Stomach (tissue), 9 donors: ENCODE results near the gene BSN. TPM values are rescaled to one million over a fixed set of nuclear protein-coding genes. Genes with fewer than 3 reads are reported as not detected.

Experiments used
- DNase-seq, 2 donors: peaks; one replicate each; pipeline versions ENCODE4 v3.0.0 to v3.0.0-alpha.2; 2013 to 2019
- H3K27ac ChIP-seq, 5 donors: fragments of 200-600 bp in 4 of 5; sonication (generic) in 4 of 5; one replicate each; pipeline ENCODE4 v1.5.1; 2013 to 2019; ENCODE audit warnings: mild to moderate bottlenecking in 1 of 5, moderate library complexity in 1 of 5
- H3K27me3 ChIP-seq, 3 donors: fragments of 200-600 bp; sonication (generic); one replicate each; pipeline ENCODE4 v1.5.1; 2017 to 2019; ENCODE audit warnings: mixed run types in 1 of 3
- H3K36me3 ChIP-seq, 4 donors: fragments of 200-600 bp; sonication (generic); 1 replicate in 3 of 4; 2 replicates in 1 of 4; pipeline ENCODE4 v1.5.1; 2016 to 2019
- H3K4me1 ChIP-seq, 4 donors: fragments of 200-600 bp; sonication (generic); one replicate each; pipeline ENCODE4 v1.5.1; 2016 to 2019
- H3K4me3 ChIP-seq, 4 donors: fragments of 200-600 bp; sonication (generic) in 3 of 4; one replicate each; pipeline ENCODE4 v1.5.1; 2016 to 2019; ENCODE audit warnings: mild to moderate bottlenecking in 1 of 4
- H3K9me3 ChIP-seq, 4 donors: fragments of 200-600 bp; sonication (generic); one replicate each; pipeline ENCODE4 v1.5.1; 2016 to 2019
- EP300 ChIP-seq: sonication (generic); formaldehyde crosslinking; IDR thresholded peaks from one replicate; pipeline ENCODE4 v1.6.1; 2017; ENCODE audit warnings: antibody characterized with exemption
- POLR2A ChIP-seq, 4 donors: fragments of 450-650 bp; IDR thresholded peaks; one replicate each; pipeline ENCODE4 v1.6.1; 2016; ENCODE audit warnings: antibody characterized with exemption in 4 of 4, control low read depth in 2 of 4, mild to moderate bottlenecking in 1 of 4, moderate library complexity in 1 of 4
- POLR2AphosphoS5 ChIP-seq, 3 donors: sonication (generic); formaldehyde crosslinking; IDR thresholded peaks; one replicate each; pipeline ENCODE4 v1.6.1; 2016; ENCODE audit warnings: antibody characterized with exemption in 3 of 3
- WGBS, 5 donors: extraction: QIAGEN DNeasy Blood & Tissue Kit in 3 of 5; methylation state at CpG; one replicate each; pipeline versions ENCODE4 v1.1.5 to v1.1.7; 2013 to 2018; 5-methylcytosine and 5-hydroxymethylcytosine counted together
- intact Hi-C: fragments of 100-400 bp; cut with DNase I; formaldehyde crosslinking; loops from one replicate; pipeline ENCODE4 v1.15.1; 2023; ENCODE audit warnings: low total_unique reads
- polyA plus RNA-seq, 3 donors: library from polyadenylated mRNA; stranded (reverse); fragments of 200-250 nt; gene quantifications; one replicate each; pipeline ENCODE4 v1.2.3, GENCODE V29; 2013
- total RNA-seq, 5 donors: library from RNA; depleted of rRNA; stranded (reverse); fragments of >200 nt; gene quantifications; one replicate each; pipeline versions ENCODE4 v1.1.0 to v1.2.3, GENCODE V29; 2014 to 2016
- TF ChIP-seq, protein P1 (sequence below), 7 experiments: fragments of 450-650 bp in 4 of 7; fragments of 200-600 bp in 3 of 7; sonication (generic) in 3 of 7; IDR thresholded peaks; one replicate each; pipeline ENCODE4 v1.5.1; 2016 to 2019; ENCODE audit warnings: antibody characterized with exemption in 7 of 7, control low read depth in 2 of 7, mild to moderate bottlenecking in 1 of 7
- donor health status: healthy with polysubstance abuse.
- donor health status: Bipolar disorder and iron deficiency.
- donor health status: healthy.

BSN gene
- total and polyA plus RNA-seq, 8 donors: 0.03 to 4.5 (median 0.77) TPM; not detected in 2

DNA sequence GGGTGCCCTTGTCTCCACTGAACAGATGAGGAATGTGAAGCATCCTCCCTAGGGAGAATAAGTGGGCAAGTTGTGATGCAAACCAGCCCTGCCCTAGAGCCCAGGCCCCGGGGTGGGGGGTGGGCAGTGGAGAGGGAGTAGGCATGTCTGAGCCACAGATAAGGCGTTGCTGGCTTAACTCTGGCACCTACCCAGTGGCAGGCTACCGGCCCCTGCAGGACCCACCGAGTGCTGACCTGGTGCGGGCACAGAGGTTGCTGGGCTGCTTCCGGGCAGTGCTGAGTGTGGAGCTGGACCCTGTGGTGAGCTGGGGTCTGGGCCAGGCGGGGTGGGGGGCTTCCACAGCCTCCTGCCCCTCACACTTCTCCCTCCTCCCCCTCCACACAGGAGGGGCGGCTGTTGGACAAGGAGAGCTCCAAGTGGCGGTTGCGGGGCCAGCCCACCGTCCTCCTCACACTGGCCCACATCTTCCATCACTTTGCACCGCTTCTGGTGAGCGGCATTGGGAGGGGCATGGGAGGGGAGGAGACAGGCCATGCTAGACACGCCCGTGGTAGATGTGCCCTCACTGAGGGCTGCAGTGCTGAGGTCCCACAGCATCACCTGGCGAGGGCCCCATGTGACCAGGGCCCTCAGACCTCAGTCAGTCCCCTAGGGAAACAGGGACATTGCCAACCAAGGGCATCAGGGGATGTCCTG lies 145.2 kb downstream of the BSN start:
- no peaks in the 10 kb centered on the region for H3K27me3 ChIP-seq
- H3K4me3 ChIP-seq: no peak overlapping the region
- peaks cover 0 to 8% (median 0%) of the 10 kb centered on the region in 4 donors for H3K4me1 ChIP-seq
- TF ChIP-seq, protein P1, sequence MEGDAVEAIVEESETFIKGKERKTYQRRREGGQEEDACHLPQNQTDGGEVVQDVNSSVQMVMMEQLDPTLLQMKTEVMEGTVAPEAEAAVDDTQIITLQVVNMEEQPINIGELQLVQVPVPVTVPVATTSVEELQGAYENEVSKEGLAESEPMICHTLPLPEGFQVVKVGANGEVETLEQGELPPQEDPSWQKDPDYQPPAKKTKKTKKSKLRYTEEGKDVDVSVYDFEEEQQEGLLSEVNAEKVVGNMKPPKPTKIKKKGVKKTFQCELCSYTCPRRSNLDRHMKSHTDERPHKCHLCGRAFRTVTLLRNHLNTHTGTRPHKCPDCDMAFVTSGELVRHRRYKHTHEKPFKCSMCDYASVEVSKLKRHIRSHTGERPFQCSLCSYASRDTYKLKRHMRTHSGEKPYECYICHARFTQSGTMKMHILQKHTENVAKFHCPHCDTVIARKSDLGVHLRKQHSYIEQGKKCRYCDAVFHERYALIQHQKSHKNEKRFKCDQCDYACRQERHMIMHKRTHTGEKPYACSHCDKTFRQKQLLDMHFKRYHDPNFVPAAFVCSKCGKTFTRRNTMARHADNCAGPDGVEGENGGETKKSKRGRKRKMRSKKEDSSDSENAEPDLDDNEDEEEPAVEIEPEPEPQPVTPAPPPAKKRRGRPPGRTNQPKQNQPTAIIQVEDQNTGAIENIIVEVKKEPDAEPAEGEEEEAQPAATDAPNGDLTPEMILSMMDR (IDR thresholded peaks at IDR 0.05): no peak
- no peak for TF ChIP-seq POLR2AphosphoS5 (IDR thresholded peaks at IDR 0.05)
- TF ChIP-seq POLR2A (IDR thresholded peaks at IDR 0.05): no peak
- TF ChIP-seq EP300: no peak
- no peaks in the 10 kb centered on the region for H3K9me3 ChIP-seq
- H3K36me3 ChIP-seq: peaks cover 35 to 78% (median 71%) of the 10 kb centered on the region in 4 donors
- no peak for DNase-seq
- intact Hi-C loops: no loop called here
- H3K27ac ChIP-seq: no peak overlapping the region
- 77 to 90% (median 88%) methylated on average over 5 to 16 of the region's 16 CpGs for WGBS, 5 donors

DNA sequence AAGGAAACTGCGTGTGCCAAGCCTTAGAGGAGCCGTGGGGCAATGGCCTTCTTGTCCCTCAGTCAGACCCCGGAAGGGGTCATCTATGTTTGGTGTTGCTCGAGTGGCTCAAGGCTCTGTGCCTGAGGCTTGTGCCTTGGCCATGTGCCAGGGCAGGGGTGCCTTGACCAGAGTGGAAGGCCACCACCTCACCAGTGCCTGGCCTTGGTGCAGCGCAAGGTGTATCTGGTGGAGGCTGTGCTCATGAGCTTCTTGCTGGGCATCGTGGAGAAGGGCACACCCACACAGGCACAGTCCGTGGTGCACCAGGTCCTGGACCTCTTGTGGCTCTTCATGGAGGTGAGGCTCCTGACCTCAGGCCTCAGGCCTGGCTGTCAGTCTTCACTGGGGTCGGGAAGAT lies 145.7 kb downstream of the BSN start:
- DNase-seq: no peak
- WGBS, 5 donors: 78 to 87% (median 83%) methylated on average over 7 to 8 of the region's 8 CpGs
- Histone ChIP-seq H3K4me1 (peaks cover 0 to 8% (median 0%) of the 10 kb centered on the region in 4 donors), H3K9me3 (no peaks in the 10 kb centered on the region), H3K27ac (no peak overlapping the region), H3K36me3 (peaks cover 38 to 83% (median 75%) of the 10 kb centered on the region in 4 donors), H3K27me3 (no peaks in the 10 kb centered on the region), H3K4me3 (no peak overlapping the region)
- intact Hi-C loops: no loop called here
- TF ChIP-seq POLR2AphosphoS5 (IDR thresholded peaks at IDR 0.05) (no peak), EP300 (no peak), POLR2A (IDR thresholded peaks at IDR 0.05) (no peak)
- TF ChIP-seq, protein P1 (IDR thresholded peaks at IDR 0.05): no peak

DNA sequence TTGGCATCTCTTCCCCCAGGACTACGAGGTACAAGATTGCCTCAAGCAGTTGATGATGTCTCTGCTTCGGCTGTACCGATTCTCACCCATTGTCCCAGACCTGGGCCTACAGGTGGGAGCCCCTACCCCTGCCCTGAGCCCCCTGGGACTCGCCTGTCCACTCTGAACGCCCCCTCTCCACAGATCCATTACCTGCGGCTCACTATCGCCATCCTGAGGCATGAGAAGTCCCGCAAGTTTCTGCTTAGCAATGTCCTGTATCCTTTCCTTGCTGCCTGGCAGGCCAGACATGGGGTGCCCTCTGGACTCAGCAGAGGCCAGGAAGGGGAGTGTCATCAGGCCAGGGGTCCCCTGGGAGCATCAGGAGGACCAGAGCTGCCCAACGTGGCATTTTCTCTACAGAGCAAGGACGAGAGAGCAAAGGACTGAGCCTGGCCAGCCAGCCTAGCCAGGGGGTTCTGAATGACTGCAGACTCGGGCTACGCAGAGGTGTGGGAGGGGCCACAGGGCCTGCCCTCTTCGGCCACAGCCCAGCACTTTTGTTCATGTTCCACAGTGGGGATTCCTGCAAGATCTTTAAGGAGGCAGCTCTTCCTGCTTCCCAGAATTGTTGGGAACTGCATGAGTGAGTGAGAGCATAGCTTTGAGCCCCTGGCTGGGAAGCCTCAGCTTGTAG lies 146.3 kb downstream of the BSN start:
- no peak for DNase-seq
- Histone ChIP-seq H3K27ac (no peak overlapping the region), H3K27me3 (no peaks in the 10 kb centered on the region), H3K4me3 (no peak overlapping the region), H3K9me3 (no peaks in the 10 kb centered on the region), H3K4me1 (peaks cover 0 to 8% (median 0%) of the 10 kb centered on the region in 4 donors), H3K36me3 (peaks cover 38 to 89% (median 81%) of the 10 kb centered on the region in 4 donors)
- WGBS, 5 donors: 74 to 86% (median 85%) methylated on average over 11 to 13 of the region's 13 CpGs
- intact Hi-C loops: no loop called here
- TF ChIP-seq EP300 (no peak), POLR2AphosphoS5 (IDR thresholded peaks at IDR 0.05) (no peak), POLR2A (IDR thresholded peaks at IDR 0.05) (no peak)
- TF ChIP-seq, protein P1 (IDR thresholded peaks at IDR 0.05): no peak

- no peak for DNase-seq
- intact Hi-C loops: no loop called here
- peaks cover 0 to 8% (median 0%) of the 10 kb centered on the region in 4 donors for H3K4me1 ChIP-seq
- no peak overlapping the region for H3K27ac ChIP-seq
- H3K27me3 ChIP-seq: no peaks in the 10 kb centered on the region
- H3K36me3 ChIP-seq: peaks cover 41 to 99% (median 90%) of the 10 kb centered on the region in 4 donors
- TF ChIP-seq, protein P1 (IDR thresholded peaks at IDR 0.05): peak in 1 of 7 experiments; percentile 19
- TF ChIP-seq EP300: no peak
- TF ChIP-seq POLR2A (IDR thresholded peaks at IDR 0.05): no peak
- no peak for TF ChIP-seq POLR2AphosphoS5 (IDR thresholded peaks at IDR 0.05)
- no peak overlapping the region for H3K4me3 ChIP-seq
- WGBS, 5 donors: 83 to 97% (median 88%) methylated on average over 13 to 21 of the region's 21 CpGs
- H3K9me3 ChIP-seq: no peaks in the 10 kb centered on the region
Measured at GRCh38 chr3:49701388-49702077, 147.3 kb downstream of the BSN start.
